Measurements from ENCODE around the gene OR10C1.

The OR10C1 gene

GRCh38 chr6:29477923-29478450 lies 38.9 kb downstream of the OR10C1 start:
- DNase-seq (ENCODE audit: low read depth in 2 of 2): no peak

- DNase-seq (ENCODE audit: low read depth in 2 of 2): no peak
These were observed 39.6 kb downstream of the OR10C1 start for GRCh38 chr6:29478740-29479139.

GRCh38 chr6:29479560-29479959 lies 40.5 kb downstream of the OR10C1 start:
- DNase-seq (ENCODE audit: low read depth in 2 of 2): no peak

- no peak for DNase-seq (ENCODE audit: low read depth in 2 of 2)
These were observed 44.1 kb downstream of the OR10C1 start for GRCh38 chr6:29483186-29483585.

- no peak for DNase-seq (ENCODE audit: low read depth in 2 of 2)
These were observed 44.6 kb downstream of the OR10C1 start for GRCh38 chr6:29483735-29484134.

GRCh38 chr6:29486577-29486976 lies 47.5 kb downstream of the OR10C1 start:
- no peak for DNase-seq (ENCODE audit: low read depth in 2 of 2)

GRCh38 chr6:29487131-29487530 lies 48.0 kb downstream of the OR10C1 start:
- DNase-seq (ENCODE audit: low read depth in 2 of 2): no peak

GRCh38 chr6:29487660-29488059 lies 48.6 kb downstream of the OR10C1 start, which contains the start of gene MAS1L:
Gene MAS1L, minus strand, starts transcription at chr6:29487956. Its CDS starts 54 bp downstream, at chr6:29487902.
- DNase-seq (ENCODE audit: low read depth in 2 of 2): no peak

- no peak for DNase-seq (ENCODE audit: low read depth in 2 of 2)
These were observed 49.8 kb downstream of the OR10C1 start for GRCh38 chr6:29488874-29489273.

GRCh38 chr6:29489286-29489685 lies 50.2 kb downstream of the OR10C1 start:
- DNase-seq (ENCODE audit: low read depth in 2 of 2): no peak

- no peak for DNase-seq (ENCODE audit: low read depth in 2 of 2)
These were observed 50.9 kb downstream of the OR10C1 start for GRCh38 chr6:29490055-29490454.

GRCh38 chr6:29490552-29490951 lies 51.4 kb downstream of the OR10C1 start:
- DNase-seq (ENCODE audit: low read depth in 2 of 2): no peak
